ENCODE data around the gene HHATL.

HHATL gene

GRCh38 chr3:42649006-42649405 is 53.6 kb downstream of the HHATL start:
- no peak for DNase-seq

GRCh38 chr3:42647821-42648459 is 54.7 kb downstream of the HHATL start:
- DNase-seq: no peak

All from activated CD4-positive, alpha-beta T cell treated with anti-CD3 and anti-CD28 coated beads for 48 hours (primary cell).